Activated naive CD4-positive, alpha-beta T cell treated with anti-CD3 and anti-CD28 coated beads for 36 hours (primary cell): ENCODE measurements around the gene REEP1. TPM values are rescaled to one million over a fixed set of nuclear protein-coding genes. Genes with fewer than 3 reads are reported as not detected.
"Not testable (repeated sequence)": the region's sequence is repeated elsewhere in the genome, so short reads cannot be mapped to it uniquely, and the experiment has no call there.

Source experiments
- CTCF ChIA-PET: fragments of 350-600 bp; sonication (Branson Sonifier 250); formaldehyde crosslinking; loops from one replicate; lab custom pipeline; 2021; ENCODE audit warnings: antibody characterized with exemption; lab: Charles Lee
- DNase-seq: peaks from one replicate; pipeline ENCODE4 v3.0.0-alpha.2; 2020
- H3K27ac Mint-ChIP-seq: one replicate; pipeline ENCODE4 v1.8.0; 2021; ENCODE audit warnings: mild to moderate bottlenecking, mixed read lengths
- H3K27me3 Mint-ChIP-seq: one replicate; pipeline ENCODE4 v1.8.0; 2021; ENCODE audit warnings: low read depth, mixed read lengths
- H3K36me3 Mint-ChIP-seq: one replicate; pipeline ENCODE4 v1.8.0; 2021; ENCODE audit warnings: low read depth, mixed read lengths
- H3K4me1 Mint-ChIP-seq: one replicate; pipeline ENCODE4 v1.8.0; 2021; ENCODE audit warnings: low read depth, mixed read lengths
- H3K4me3 Mint-ChIP-seq: one replicate; pipeline ENCODE4 v1.8.0; 2021; ENCODE audit warnings: mild to moderate bottlenecking, moderate library complexity, mixed read lengths
- H3K9me3 Mint-ChIP-seq: one replicate; pipeline ENCODE4 v1.8.0; 2021; ENCODE audit warnings: mixed read lengths
- intact Hi-C: fragments of 100-400 bp; cut with micrococcal nuclease; formaldehyde crosslinking; loops from one replicate; pipeline ENCODE4 v1.15.1; 2023
- total RNA-seq, 2 experiments: library from RNA; stranded (reverse); gene quantifications; one replicate each; pipeline ENCODE4 v1.2.3, GENCODE V29; 2021

REEP1 gene
- total RNA-seq, 2 experiments from 2014 or later, result 0.19 to 0.37 TPM

DNA sequence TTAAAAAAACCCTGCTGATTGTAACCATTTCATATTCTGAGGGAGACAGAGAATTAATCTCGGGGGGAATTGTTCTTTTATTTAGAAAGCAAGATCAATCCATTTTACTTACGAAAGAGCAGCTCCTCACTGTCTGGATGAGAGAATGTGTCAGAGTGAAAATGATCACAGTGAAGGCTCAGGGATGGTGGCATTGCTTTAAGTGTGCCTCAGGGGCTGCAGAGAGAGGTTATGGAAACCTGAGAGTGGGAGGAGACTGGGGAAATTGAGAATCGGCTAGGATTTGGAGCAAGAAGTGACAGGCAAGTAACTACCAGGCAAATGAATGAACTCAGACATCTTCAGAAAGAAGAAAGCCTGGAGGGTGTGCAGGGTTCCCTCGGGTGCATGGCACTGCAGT, 104.0 kb downstream of the REEP1 start:
- H3K4me1 Mint-ChIP-seq, result peaks cover 5% of the 10 kb centered on the region
- no peak overlapping the region for H3K4me3 Mint-ChIP-seq
- CTCF ChIA-PET, result no interaction called here
- H3K9me3 Mint-ChIP-seq, result no peaks in the 10 kb centered on the region
- no peak for DNase-seq
- no peaks in the 10 kb centered on the region for H3K36me3 Mint-ChIP-seq
- intact Hi-C loops, result no loop called here
- no peak overlapping the region for H3K27ac Mint-ChIP-seq
- H3K27me3 Mint-ChIP-seq, result peaks cover under 1% of the 10 kb centered on the region

- Mint-ChIP-seq H3K36me3 (no peaks in the 10 kb centered on the region), H3K27me3 (no peaks in the 10 kb centered on the region), H3K4me3 (no peak overlapping the region), H3K9me3 (no peaks in the 10 kb centered on the region), H3K4me1 (peaks cover 2% of the 10 kb centered on the region), H3K27ac (no peak overlapping the region)
- no peak for DNase-seq
- CTCF ChIA-PET, result no interaction called here
- intact Hi-C loops, result no loop called here
Measured at GRCh38 chr2:86232910-86233309, 104.5 kb downstream of the REEP1 start.

- DNase-seq, result no peak
- CTCF ChIA-PET, result no interaction called here
- intact Hi-C loops, result no loop called here
- no peaks in the 10 kb centered on the region for H3K9me3 Mint-ChIP-seq
- H3K4me3 Mint-ChIP-seq, result no peak overlapping the region
- H3K27me3 Mint-ChIP-seq, result no peaks in the 10 kb centered on the region
- no peak overlapping the region for H3K27ac Mint-ChIP-seq
- peaks cover 2% of the 10 kb centered on the region for H3K4me1 Mint-ChIP-seq
- no peaks in the 10 kb centered on the region for H3K36me3 Mint-ChIP-seq
Measured at GRCh38 chr2:86232373-86232784, 105.0 kb downstream of the REEP1 start.

GRCh38 chr2:86231680-86232372, 105.6 kb downstream of the REEP1 start:
- DNase-seq, result no peak
- CTCF ChIA-PET, result no interaction called here
- H3K4me3 Mint-ChIP-seq, result no peak overlapping the region
- intact Hi-C loops, result no loop called here
- H3K36me3 Mint-ChIP-seq, result no peaks in the 10 kb centered on the region
- H3K27ac Mint-ChIP-seq, result no peak overlapping the region
- H3K9me3 Mint-ChIP-seq, result no peaks in the 10 kb centered on the region
- no peaks in the 10 kb centered on the region for H3K27me3 Mint-ChIP-seq
- H3K4me1 Mint-ChIP-seq, result no peaks in the 10 kb centered on the region

GRCh38 chr2:86230961-86231360, 106.5 kb downstream of the REEP1 start:
- no peaks in the 10 kb centered on the region for H3K27me3 Mint-ChIP-seq
- H3K36me3 Mint-ChIP-seq, result no peaks in the 10 kb centered on the region
- no peaks in the 10 kb centered on the region for H3K9me3 Mint-ChIP-seq
- no peak overlapping the region for H3K27ac Mint-ChIP-seq
- CTCF ChIA-PET, result interaction anchor here (1.9 kb wide), 1 partner anchor 9 kb away, joined by 10 read pairs; no protein-coding TSS in a partner anchor
- DNase-seq, result no peak
- H3K4me3 Mint-ChIP-seq, result no peak overlapping the region
- intact Hi-C loops, result no loop called here
- H3K4me1 Mint-ChIP-seq, result no peaks in the 10 kb centered on the region

DNA sequence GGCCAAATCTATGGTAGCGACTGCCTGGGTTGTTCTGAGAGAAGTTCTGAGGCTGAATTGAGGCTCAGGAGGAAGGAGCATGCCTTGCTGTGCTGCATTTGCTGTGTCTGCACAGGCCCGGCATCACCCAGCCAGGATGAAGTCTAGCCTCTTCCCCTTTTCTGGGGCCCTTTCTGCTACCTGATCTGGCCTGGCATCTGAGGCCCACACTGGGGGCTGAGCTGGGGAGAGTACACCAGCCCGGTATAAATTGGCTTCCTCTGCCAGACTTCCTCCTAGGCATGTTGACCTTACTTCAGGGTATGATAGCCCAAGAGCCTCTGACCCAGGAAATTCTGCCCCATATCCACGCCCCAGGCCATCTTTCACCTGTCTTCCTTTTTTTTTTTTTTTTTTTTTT, 108.2 kb downstream of the REEP1 start:
- no peak overlapping the region for H3K27ac Mint-ChIP-seq
- H3K27me3 Mint-ChIP-seq, result no peaks in the 10 kb centered on the region
- intact Hi-C loops, result no loop called here
- peaks cover 11% of the 10 kb centered on the region for H3K4me1 Mint-ChIP-seq
- no peak for DNase-seq
- H3K4me3 Mint-ChIP-seq, result no peak overlapping the region
- CTCF ChIA-PET, result no interaction called here
- H3K9me3 Mint-ChIP-seq, result no peaks in the 10 kb centered on the region
- H3K36me3 Mint-ChIP-seq, result no peaks in the 10 kb centered on the region

GRCh38 chr2:86228574-86228973, 108.9 kb downstream of the REEP1 start:
- CTCF ChIA-PET, result not testable (repeated sequence)

DNA sequence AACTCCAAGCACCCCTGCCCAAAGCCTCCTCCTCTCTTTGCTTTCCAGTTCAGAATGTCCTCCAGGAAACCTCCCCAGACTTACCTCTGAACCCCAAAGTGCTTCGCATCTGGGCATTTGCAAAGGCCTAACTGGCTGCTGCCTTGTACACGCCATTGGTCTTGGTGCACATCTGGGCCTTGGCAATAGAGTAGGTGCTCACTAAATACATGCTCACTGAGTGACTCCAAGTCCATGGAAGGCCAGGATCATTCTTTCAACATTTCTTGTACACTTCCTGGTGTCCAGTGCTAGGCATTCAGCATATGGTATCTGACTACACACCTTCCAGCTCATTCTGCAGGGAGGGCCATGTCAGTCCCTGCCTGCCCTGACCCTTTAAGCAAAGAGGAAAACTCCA, 109.7 kb downstream of the REEP1 start:
- Mint-ChIP-seq H3K4me1 (peaks cover 11% of the 10 kb centered on the region), H3K9me3 (no peaks in the 10 kb centered on the region), H3K27me3 (no peaks in the 10 kb centered on the region), H3K27ac (no peak overlapping the region), H3K36me3 (no peaks in the 10 kb centered on the region), H3K4me3 (no peak overlapping the region)
- intact Hi-C loops, result no loop called here
- no peak for DNase-seq
- CTCF ChIA-PET, result no interaction called here

More at GRCh38 chr2:86228574-86228973, 108.9 kb downstream of the REEP1 start:
- H3K27ac Mint-ChIP-seq, intact Hi-C loops, H3K27me3 Mint-ChIP-seq, H3K36me3 Mint-ChIP-seq, H3K9me3 Mint-ChIP-seq, H3K4me3 Mint-ChIP-seq, DNase-seq: not testable (repeated sequence)
- peaks cover 11% of the 10 kb centered on the region for H3K4me1 Mint-ChIP-seq

GRCh38 chr2:86226636-86227520, 110.5 kb downstream of the REEP1 start:
- H3K27ac Mint-ChIP-seq, result no peak overlapping the region
- no peaks in the 10 kb centered on the region for H3K27me3 Mint-ChIP-seq
- peaks cover 11% of the 10 kb centered on the region for H3K4me1 Mint-ChIP-seq
- intact Hi-C loops, result no loop called here
- no peak overlapping the region for H3K4me3 Mint-ChIP-seq
- H3K9me3 Mint-ChIP-seq, result no peaks in the 10 kb centered on the region
- no peak for DNase-seq
- no peaks in the 10 kb centered on the region for H3K36me3 Mint-ChIP-seq
- CTCF ChIA-PET, result no interaction called here

GRCh38 chr2:86226070-86226469, 111.4 kb downstream of the REEP1 start:
- no peak overlapping the region for H3K27ac Mint-ChIP-seq
- intact Hi-C loops, result no loop called here
- H3K36me3 Mint-ChIP-seq, result no peaks in the 10 kb centered on the region
- no peaks in the 10 kb centered on the region for H3K9me3 Mint-ChIP-seq
- no peaks in the 10 kb centered on the region for H3K27me3 Mint-ChIP-seq
- CTCF ChIA-PET, result interaction anchor here (0.9 to 1.6 kb wide), 5 partner anchors 10 to 146 kb away, joined by 3 to 6 read pairs (median 4); no protein-coding TSS in a partner anchor
- peaks cover 11% of the 10 kb centered on the region for H3K4me1 Mint-ChIP-seq
- H3K4me3 Mint-ChIP-seq, result no peak overlapping the region
- DNase-seq, result no peak

- Mint-ChIP-seq H3K27me3 (no peaks in the 10 kb centered on the region), H3K4me1 (peaks cover 11% of the 10 kb centered on the region), H3K36me3 (no peaks in the 10 kb centered on the region), H3K27ac (peak overlapping the region; percentile 84), H3K9me3 (no peaks in the 10 kb centered on the region), H3K4me3 (peak overlapping the region; percentile 36)
- CTCF ChIA-PET, result interaction anchor here (0.9 to 1.6 kb wide), 5 partner anchors 10 to 146 kb away, joined by 3 to 6 read pairs (median 4); no protein-coding TSS in a partner anchor
- intact Hi-C loops, result loop anchor here (1.0 kb wide), 3 partner anchors 30 to 215 kb away; partner anchors contain the start of gene IMMT
- DNase-seq, result peak; percentile 82
Measured at GRCh38 chr2:86225581-86225980, 111.8 kb downstream of the REEP1 start.

DNA sequence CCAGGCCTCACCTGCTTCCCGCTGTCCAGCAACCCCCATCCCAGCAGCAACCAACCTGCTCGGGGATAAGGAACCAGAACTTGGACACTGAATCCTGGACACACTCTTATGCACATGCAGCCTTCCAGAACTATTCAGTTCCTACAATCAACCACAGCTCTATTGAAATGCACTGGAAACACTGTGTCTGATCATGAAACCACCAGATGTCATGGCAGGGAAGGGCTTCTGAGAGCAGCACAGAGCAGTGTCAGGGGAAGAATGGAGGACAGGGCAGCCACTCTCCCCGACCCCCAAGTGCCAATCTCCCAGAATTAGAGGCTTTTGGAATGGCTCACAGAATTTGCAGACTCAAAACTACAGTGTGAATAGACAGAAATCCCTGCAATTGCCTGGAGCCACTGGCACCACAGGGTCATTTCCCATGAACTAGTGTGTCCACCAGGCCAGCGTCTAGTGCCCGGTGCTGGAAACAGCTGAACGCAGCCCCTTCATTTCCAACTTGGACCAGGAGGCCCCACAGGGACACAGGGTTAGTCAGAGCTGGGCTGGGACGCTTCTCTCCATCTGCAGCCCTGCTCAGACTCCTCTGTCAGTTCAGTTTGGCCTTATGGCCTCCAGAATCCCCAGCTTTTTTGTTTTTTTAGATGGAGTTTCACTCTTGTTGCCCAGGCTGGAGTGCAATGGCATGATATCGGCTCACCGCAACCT, 112.6 kb downstream of the REEP1 start:
- Mint-ChIP-seq H3K4me1 (peaks cover 11% of the 10 kb centered on the region), H3K4me3 (no peak overlapping the region), H3K27ac (peak overlapping the region; percentile 84), H3K9me3 (no peaks in the 10 kb centered on the region), H3K36me3 (no peaks in the 10 kb centered on the region), H3K27me3 (no peaks in the 10 kb centered on the region)
- CTCF ChIA-PET, result interaction anchor here (0.9 to 1.6 kb wide), 5 partner anchors 9 to 145 kb away, joined by 3 to 6 read pairs (median 4); no protein-coding TSS in a partner anchor
- intact Hi-C loops, result loop anchor here (1.0 to 5.0 kb wide), 4 partner anchors 29 to 398 kb away; partner anchors contain the start of genes IMMT and RNF103
- no peak for DNase-seq
